HepG2 (cell line): ENCODE data around the gene PRR23A.

Experiments used
- CTCF ChIP-seq: sonication (generic); formaldehyde crosslinking; IDR thresholded peaks from 2 replicates; pipeline ENCODE4 v1.5.0; 2020; ENCODE audit warnings: mild to moderate bottlenecking, missing genetic modification reagents, moderate library complexity
- NFE2L1 ChIP-seq: sonication (generic); formaldehyde crosslinking; IDR thresholded peaks from 2 replicates; pipeline ENCODE4 v1.4.0; 2020; ENCODE audit warnings: missing genetic modification reagents, mild to moderate bottlenecking, borderline replicate concordance
- NR2C2 ChIP-seq: sonication (generic); formaldehyde crosslinking; IDR thresholded peaks from 2 replicates; pipeline ENCODE4 v1.4.0; 2020; ENCODE audit warnings: missing genetic modification reagents, mild to moderate bottlenecking, moderate library complexity, borderline replicate concordance
- PRMT3 ChIP-seq: sonication (generic); formaldehyde crosslinking; IDR thresholded peaks from 2 replicates; pipeline ENCODE4 v1.8.1; 2022; ENCODE audit warnings: low read depth, mild to moderate bottlenecking, moderate library complexity, missing genetic modification reagents, borderline replicate concordance
- RNF2 ChIP-seq: fragments of 450-650 bp; conservative IDR thresholded peaks from 2 replicates; pipeline ENCODE4 v1.6.1; 2016; ENCODE audit warnings: low read depth
- SP2 ChIP-seq: sonication (generic); formaldehyde crosslinking; IDR thresholded peaks from 2 replicates; pipeline ENCODE4 v1.5.1; 2020; ENCODE audit warnings: mild to moderate bottlenecking, missing genetic modification reagents
- SP4 ChIP-seq: sonication (generic); formaldehyde crosslinking; IDR thresholded peaks from 2 replicates; pipeline ENCODE4 v1.8.1; 2023; ENCODE audit warnings: mild to moderate bottlenecking, missing genetic modification reagents
- TRIM24 ChIP-seq: sonication (generic); formaldehyde crosslinking; IDR thresholded peaks from 2 replicates; pipeline ENCODE4 v1.8.0; 2022; ENCODE audit warnings: mild to moderate bottlenecking, missing genetic modification reagents
- ZBTB2 ChIP-seq: sonication (generic); formaldehyde crosslinking; IDR thresholded peaks from 2 replicates; pipeline ENCODE4 v1.8.0; 2022; ENCODE audit warnings: low read depth, missing genetic modification reagents
- ZMAT5 ChIP-seq: sonication (generic); formaldehyde crosslinking; IDR thresholded peaks from 2 replicates; pipeline ENCODE4 v1.5.0; 2020; ENCODE audit warnings: mild to moderate bottlenecking, low read depth, missing genetic modification reagents, borderline replicate concordance
- ZNF18 ChIP-seq: sonication (generic); formaldehyde crosslinking; IDR thresholded peaks from 2 replicates; pipeline ENCODE4 v1.8.0; 2022; ENCODE audit warnings: mild to moderate bottlenecking, missing genetic modification reagents; ENCODE audit not compliant: insufficient replicate concordance
- ZNF274 ChIP-seq: sonication (generic); formaldehyde crosslinking; IDR thresholded peaks from 2 replicates; pipeline ENCODE4 v1.5.1; 2020; ENCODE audit warnings: mild to moderate bottlenecking, missing genetic modification reagents
- ZNF331 ChIP-seq: sonication (generic); formaldehyde crosslinking; IDR thresholded peaks from 2 replicates; pipeline ENCODE4 v1.4.0; 2020; ENCODE audit warnings: missing genetic modification reagents
- ZNF639 ChIP-seq: conservative IDR thresholded peaks from 2 replicates; pipeline ENCODE4 v1.6.1; 2018; ENCODE audit warnings: missing genetic modification reagents

- TF ChIP-seq RNF2 (no peak), NR2C2 (CRISPR knock-in tag) (no peak), NFE2L1 (no peak), ZNF274 (no peak), ZNF331 (CRISPR knock-in tag) (no peak), CTCF (no peak), ZNF639 (CRISPR knock-in tag) (no peak), ZMAT5 (CRISPR knock-in tag) (no peak), TRIM24 (no peak), PRMT3 (CRISPR knock-in tag) (no peak), SP4 (CRISPR knock-in tag) (no peak), ZNF18 (CRISPR knock-in tag) (no peak), ZBTB2 (no peak), SP2 (CRISPR knock-in tag) (no peak)
These were observed 41.8 kb downstream of the PRR23A start for GRCh38 chr3:138964264-138964663.
